HG03432 (cell line): ENCODE results near the gene CDC14A.
"Not testable (repeated sequence)": the region's sequence is repeated elsewhere in the genome, so short reads cannot be mapped to it uniquely, and the experiment has no call there.

ENCODE experiments used
- ATAC-seq: cut with Tn5 transposase; IDR thresholded peaks from one replicate; pipeline ENCODE4 v1.9.1; 2021; ENCODE audit warnings: mild to moderate bottlenecking, moderate library complexity; ENCODE audit not compliant: unreplicated experiment

Gene CDC14A, protein sequence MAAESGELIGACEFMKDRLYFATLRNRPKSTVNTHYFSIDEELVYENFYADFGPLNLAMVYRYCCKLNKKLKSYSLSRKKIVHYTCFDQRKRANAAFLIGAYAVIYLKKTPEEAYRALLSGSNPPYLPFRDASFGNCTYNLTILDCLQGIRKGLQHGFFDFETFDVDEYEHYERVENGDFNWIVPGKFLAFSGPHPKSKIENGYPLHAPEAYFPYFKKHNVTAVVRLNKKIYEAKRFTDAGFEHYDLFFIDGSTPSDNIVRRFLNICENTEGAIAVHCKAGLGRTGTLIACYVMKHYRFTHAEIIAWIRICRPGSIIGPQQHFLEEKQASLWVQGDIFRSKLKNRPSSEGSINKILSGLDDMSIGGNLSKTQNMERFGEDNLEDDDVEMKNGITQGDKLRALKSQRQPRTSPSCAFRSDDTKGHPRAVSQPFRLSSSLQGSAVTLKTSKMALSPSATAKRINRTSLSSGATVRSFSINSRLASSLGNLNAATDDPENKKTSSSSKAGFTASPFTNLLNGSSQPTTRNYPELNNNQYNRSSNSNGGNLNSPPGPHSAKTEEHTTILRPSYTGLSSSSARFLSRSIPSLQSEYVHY

GRCh38 chr1:100352267-100353070 lies at the start of gene CDC14A:
Gene CDC14A (plus strand): TSS chr1:100352506. CDS start chr1:100352955, 449 bp downstream.
- ATAC-seq = peak; percentile 66

GRCh38 chr1:100302739-100303138 lies 49.6 kb upstream of the CDC14A start:
- no peak for ATAC-seq

GRCh38 chr1:100304227-100304626 lies 48.1 kb upstream of the CDC14A start:
- ATAC-seq = no peak

DNA sequence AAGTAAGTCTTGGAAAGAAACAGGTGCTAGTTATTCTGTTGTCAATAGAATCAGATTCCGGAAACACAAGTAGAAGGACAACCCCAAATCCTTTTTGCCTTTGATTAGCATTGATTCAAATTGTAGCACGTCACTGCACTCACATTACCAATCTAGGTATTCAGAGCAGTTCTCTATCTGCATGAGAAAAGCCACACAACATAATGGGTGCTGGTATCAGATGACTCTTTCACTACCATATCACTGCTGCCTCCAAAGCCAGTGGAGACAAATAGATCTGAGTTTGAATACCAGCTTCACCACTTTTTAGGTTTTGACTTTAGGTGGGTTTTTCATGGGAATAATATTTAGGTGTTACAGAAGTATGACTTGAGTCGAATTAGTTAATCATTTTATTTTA lies 47.4 kb upstream of the CDC14A start:
- ATAC-seq = no peak

DNA sequence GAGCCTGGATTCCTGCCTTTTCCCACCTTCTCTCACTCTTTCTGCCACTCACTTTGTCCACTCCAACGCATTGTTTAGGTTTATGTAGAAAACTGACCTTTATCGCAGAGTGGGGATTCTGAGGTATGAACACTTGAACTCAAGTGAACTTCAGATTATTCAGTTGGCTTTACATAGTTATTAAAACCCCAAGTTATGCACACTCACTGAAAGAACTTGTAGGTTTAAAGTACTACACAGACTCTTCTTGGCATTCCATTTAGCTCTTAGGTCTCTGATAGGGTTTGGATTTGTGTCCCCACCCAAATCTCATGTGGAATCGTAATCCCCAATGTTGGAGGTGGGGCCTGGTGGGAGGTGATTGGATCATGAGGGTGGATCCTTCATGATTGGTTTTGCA lies 46.4 kb upstream of the CDC14A start:
- no peak for ATAC-seq

- no peak for ATAC-seq
Measured at GRCh38 chr1:100306735-100307313, 45.5 kb upstream of the CDC14A start.

GRCh38 chr1:100308777-100309176 lies 43.5 kb upstream of the CDC14A start:
- ATAC-seq = no peak

GRCh38 chr1:100309863-100310262 lies 42.4 kb upstream of the CDC14A start:
- ATAC-seq = no peak

DNA sequence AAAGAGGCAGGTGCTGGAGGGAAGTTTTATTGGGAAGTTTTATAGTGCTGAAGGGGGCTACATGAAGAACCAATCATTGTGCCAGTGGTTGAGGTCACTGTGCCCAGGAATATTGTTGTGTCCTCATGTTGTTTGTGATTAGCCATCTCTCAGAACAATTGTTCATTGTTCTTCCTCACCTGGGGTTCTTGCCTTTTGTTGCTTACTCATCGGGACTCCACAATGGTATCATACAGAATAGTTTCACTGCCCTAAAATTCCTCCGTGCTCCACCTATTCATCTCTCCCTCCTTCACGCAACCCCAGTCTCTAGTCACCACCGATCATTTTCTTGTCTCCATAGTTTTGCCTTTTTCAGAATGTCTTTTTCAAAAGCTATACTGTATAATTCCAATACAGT lies 38.9 kb upstream of the CDC14A start:
- no peak for ATAC-seq

DNA sequence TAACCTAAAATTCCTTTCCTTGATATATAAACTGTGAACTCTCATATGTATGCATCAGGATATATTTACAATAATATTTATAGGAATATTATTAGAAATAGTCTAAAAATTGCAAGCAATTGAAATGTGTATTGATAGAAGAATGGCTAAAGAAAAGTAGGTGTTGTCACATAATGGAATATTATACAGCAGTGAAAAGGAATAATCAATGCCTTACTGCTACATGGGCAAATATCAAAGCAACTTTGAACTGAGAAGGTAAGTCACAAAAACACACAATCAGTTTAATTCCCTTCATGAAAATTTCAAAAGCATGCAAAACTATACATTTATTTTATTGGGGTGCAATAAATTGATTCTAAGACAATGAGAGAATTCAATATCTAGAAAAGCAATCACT lies 35.7 kb upstream of the CDC14A start:
- no peak for ATAC-seq

GRCh38 chr1:100320311-100321099 lies 31.8 kb upstream of the CDC14A start:
- ATAC-seq = no peak

- ATAC-seq = no peak
Measured at GRCh38 chr1:100321100-100321493, 31.2 kb upstream of the CDC14A start.

GRCh38 chr1:100321506-100321905 lies 30.8 kb upstream of the CDC14A start:
- ATAC-seq = no peak

DNA sequence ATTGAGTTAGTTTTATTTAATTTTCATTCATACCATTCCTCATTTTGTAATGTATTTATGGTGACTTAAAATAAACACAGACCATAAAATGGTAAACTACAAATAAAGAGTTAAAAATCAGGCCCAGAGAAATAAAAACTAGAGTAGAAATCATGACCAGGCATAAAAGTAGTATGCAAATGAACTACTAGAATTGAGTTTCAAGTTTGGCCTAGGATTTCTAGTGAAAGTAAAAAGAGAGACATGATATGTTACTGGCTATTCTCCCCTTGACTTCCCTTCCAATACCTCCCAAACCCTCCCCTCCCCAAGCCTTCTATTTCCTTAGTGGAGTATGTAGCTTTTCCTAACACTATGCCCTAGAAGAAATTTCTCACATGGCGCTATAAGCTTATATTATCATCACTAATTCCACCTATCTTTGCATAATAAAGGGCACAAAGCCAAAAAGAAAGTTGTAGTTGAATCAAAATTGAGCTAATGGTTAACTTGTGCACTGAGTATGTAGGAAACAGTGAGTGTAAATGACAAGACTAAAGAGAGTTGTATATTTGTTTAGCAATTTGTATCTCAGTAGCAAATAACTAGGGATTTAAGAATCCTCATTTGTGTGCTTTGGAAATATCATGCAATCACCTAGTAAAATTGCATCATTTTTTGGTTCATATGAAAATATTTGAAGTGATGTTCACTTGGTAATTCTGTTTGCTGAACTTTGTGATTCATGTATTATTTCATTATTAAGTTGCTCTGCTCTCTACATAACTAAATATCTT lies 29.7 kb upstream of the CDC14A start:
- peak; percentile 56 for ATAC-seq

DNA sequence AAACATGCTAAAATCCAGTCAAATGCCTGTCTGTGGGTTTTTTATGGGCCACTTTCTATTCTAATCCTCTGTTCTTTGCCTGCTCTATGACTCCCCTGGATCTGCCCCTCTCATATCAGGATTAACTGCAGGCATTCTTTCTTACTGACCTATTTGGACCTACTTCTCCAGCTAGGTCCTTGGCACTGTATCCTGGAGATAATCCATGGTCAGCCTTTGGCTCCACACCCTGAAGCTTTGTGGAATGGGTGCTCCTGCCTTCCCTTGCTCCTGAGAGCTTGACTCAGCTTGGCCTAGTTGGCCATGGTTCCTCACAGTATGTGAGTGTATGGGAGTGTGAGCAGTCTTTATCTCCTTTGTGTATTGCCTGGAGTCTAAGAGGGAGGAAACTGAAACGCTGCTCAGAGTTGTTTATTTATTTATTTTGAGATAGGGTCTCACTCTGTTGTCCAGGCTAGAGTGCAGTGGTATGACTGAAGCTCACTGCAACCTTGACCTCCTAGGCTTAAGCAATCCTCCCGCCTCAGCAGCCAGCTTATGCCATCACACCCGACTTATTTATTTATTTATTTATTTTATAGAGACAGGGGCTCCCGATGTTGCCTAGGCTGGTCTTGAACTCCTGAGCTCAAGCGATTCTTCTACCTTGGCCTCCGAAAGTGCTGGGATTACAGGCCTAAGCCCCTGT lies 28.7 kb upstream of the CDC14A start:
- ATAC-seq = no peak

GRCh38 chr1:100325415-100326324 lies 26.6 kb upstream of the CDC14A start:
- no peak for ATAC-seq

DNA sequence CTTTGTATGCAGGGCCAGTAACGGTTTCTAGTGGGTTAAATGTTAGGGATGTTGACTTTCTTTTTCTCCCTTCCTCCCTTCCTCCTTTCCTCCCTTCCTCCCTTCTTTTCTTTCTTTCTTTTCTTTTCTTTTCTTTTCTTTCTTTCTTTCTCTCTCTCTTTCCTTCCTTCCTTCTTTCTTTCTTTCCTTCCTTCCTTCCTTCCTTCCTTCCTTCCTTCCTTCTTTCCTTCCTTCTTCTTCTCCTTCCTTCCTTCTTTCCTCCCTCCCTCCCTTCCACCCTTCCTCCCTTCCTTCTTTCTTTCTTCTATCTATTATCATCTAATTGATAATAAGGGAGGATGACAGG lies 26.0 kb upstream of the CDC14A start:
- ATAC-seq = not testable (repeated sequence)

DNA sequence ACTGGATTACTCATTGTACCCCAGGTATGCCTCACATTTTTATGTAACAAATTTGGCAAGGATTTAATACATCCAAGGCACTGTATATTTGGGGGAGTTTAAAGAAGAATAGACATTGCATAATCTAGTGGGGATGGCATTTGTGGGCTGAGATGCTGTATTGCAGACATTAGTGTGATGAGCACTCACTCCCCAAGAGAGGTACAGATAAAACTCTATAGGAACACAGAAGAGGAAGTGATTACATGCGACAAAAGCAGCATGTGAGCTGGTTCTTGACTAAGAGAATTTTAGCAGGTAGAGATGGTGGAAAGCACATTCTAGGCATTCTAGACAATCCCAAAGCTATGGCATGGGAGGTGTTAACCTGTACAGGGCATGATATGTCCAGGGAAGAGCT lies 24.2 kb upstream of the CDC14A start:
- ATAC-seq = no peak
